Heart left ventricle (tissue), 13 donors: ENCODE data around the gene MTX2.

ENCODE experiments used
- CTCF ChIP-seq, 12 donors: fragments of 200-600 bp; sonication (generic) in 4 of 12; IDR thresholded peaks; one replicate each; pipeline versions ENCODE4 v1.5.0 to v1.8.0; 2018 to 2022; ENCODE audit warnings: antibody characterized with exemption in 12 of 12, mild to moderate bottlenecking in 5 of 12
- POLR2A ChIP-seq, 2 donors: fragments of 450-650 bp; IDR thresholded peaks; one replicate each; pipeline ENCODE4 v1.6.1; 2017; ENCODE audit warnings: antibody characterized with exemption in 2 of 2, mild to moderate bottlenecking in 2 of 2, moderate library complexity in 2 of 2
- donor health status: ischemic (EF 13 %, LVEDD 7.1; RV severe dilation, severe dysfunction).
- donor health status: DM: no; HTN: yes; CAD: no.
- donor health status: DM: no; HTN: no; CAD: no.
- donor health status: ischemic (EF 25% LVEDD 6.9; RV normal size, moderate dysfunction).
- donor health status: ischemic (EF 25% LVEDD 5.7; RV mildly dilated, moderate dysfunction).
- donor health status: ischemic (EF 35%, LVEDD 5.7; RV mildly dilated, moderate dysfunction).
- donor health status: nonischemic (EF 11% LVEDD 7.7; RV severe dilation, severe dysfunction).
- donor health status: DM: yes; HTN: yes; CAD: no.
- donor health status: PGD.
- donor health status: ischemic (EF 29% LVEDD 5.4; RV normal size, mild dysfunction).
- donor health status: nonischemic (EF 23%, LVEDD 6.1; RV moderate dilation, normal function).

GRCh38 chr2:176280867-176281658 is 11.8 kb downstream of the MTX2 start:
- no peak for TF ChIP-seq CTCF (IDR thresholded peaks at IDR 0.05)
- no peak for TF ChIP-seq POLR2A (IDR thresholded peaks at IDR 0.05)
